T-helper 2 cell (primary cell): ENCODE data around the gene ACAN.

ENCODE experiments used
- DNase-seq, 5 experiments: peaks; one replicate each; pipeline versions ENCODE4 v3.0.0 to v3.0.0-alpha.2; 2012 to 2022

The ACAN gene

GRCh38 chr15:88902846-88903245, 99.6 kb downstream of the ACAN start:
- DNase-seq = no peak

DNA sequence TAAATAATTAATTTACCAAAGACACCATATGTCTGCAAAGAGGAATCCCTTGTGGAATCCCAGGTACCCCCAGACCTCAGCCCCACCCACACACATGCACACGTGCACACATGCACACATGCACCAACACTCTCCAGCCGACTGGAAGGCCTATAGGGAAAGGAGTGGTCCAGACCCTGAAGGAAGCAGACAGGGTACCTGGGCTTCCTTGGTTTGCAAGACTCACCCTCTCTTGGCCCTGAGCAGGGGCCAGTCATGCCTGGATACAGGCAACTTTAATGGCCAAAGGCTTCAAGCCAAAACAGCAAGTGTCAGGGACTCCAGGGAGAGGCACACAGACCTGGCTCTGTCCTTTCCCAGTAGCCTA, 101.0 kb downstream of the ACAN start:
- DNase-seq = no peak

DNA sequence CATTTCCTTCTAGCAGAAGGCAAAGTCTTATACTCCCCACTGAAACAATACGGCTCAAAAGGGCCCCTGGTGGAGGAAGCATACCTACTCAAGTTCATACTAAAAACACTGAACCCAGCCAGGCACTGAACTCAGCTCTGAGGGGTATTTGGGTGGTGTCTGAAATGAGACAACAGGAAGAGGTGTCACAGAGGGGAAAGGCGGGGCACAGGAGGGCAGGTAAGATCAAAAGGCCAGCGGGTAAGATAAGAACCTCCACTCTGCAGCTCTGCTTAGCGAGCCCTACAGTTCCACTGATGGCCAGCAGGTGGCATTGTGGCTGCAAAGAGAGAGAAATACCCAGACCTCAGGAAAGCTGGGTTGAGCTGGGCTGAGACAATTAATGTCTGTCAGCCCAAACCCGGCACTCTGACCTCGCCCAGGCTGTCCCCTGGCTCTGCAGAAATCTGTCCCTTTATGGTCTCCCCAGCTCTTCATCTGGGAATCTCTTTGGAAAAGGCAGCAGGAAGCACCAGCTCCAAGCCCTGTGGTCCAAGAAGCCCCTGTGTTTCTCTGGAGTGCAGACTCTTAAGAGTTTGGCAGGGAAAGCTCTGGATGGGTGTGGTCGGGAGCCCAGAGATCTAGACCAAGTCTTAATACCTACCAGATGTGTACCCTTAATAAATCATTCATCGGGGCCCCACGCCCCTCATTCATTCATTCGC, 101.5 kb downstream of the ACAN start:
- DNase-seq = peak; percentile 82 to 98 (median 89)

DNA sequence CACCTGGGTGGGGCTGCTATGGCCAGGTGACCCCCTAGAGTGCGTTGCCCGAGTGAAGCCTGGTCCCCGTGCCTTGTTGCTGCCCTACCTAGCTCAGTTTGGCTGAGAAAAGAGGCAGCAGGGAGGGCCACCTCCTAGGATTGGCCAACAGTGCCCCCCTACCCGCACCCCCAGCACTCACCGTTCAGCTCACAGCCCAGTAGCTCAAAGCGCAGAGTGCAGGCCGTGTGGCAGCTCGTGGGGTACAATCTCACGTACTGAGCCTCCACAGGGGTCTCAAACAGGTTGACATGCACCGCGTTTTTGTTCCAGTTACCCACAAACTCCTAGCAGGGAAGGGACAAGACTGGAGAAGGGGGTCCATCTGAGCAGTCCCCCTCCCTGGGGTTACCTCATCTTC, 102.3 kb downstream of the ACAN start:
- no peak for DNase-seq

- no peak for DNase-seq
These were observed 102.9 kb downstream of the ACAN start for GRCh38 chr15:88906130-88906529.

DNA sequence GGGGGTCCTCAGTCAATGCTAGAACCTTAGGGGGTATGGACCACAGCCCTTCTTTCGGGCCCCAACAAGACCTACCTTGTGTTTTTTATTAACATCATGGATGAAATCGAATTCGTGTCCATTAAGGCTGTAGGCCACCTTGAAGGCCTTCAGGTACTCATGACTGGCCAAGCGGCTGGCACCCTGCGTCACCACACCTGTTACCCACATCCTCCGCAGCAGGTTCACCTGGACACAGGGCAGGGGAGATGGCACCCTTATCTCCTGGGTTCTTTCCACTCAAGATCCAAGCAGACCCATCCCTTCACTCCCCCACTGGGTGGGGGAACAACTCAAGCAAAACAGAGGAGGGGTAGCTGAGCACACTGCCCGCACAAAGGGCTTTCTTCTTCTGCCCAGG, 103.3 kb downstream of the ACAN start:
- no peak for DNase-seq

DNA sequence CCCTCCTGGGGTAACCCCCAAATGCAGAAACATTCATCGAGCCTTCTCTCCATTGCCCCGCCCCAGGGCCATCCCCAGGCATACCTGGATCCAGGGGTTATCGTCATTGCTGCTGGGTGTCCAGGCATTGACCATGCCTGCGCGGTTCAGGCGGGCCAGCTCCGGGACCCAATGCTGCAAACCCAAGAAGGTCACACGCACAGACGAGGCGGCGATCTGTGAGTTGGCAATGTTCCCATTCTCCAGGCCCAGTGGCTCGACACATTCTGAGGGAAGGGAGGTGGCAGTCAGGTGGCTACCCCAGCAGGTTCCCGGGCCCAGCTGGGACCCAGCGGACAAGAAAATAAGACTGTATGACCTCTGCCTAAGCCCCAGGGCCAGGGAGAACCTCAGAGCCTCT, 103.9 kb downstream of the ACAN start:
- no peak for DNase-seq

DNA sequence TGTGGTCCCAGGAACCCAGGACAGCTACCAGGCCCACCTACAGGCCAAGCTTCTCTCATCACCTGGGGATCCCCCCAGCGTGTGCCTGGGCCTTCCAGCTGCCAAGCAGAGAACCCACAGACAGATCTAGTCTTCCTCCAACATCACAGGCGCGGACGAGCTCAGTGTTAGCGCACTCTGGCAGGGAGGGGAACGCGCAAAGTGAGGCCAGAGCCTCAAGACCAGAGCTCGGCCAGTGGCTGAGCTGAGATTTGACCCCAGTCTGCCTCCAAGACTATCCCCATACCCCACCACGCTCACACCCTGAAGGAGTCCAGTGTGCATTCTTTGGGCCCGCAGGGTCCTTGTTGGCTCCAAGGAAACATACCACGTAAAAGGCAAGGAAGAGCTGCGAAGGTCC, 104.9 kb downstream of the ACAN start:
- DNase-seq = no peak

GRCh38 chr15:88908697-88909621, 105.7 kb downstream of the ACAN start:
- no peak for DNase-seq

GRCh38 chr15:88909956-88910831, 107.0 kb downstream of the ACAN start:
- no peak for DNase-seq

DNA sequence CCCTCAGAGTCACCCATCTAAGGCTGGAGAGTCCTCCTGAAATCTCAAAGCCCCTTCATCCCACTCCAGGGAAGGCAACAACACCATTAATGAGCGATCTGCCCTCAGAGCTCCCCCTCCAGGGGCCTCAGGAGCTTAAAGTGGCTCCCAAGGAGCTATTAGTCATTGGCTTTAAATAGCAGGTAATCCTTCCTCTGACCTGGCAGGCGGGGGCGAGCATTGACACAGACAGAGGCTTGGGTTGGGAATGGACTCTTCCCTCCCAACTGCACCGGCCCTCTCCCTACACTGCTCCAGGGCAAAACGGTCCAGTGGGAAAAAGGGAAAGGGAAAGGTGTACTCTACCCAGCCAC, 108.5 kb downstream of the ACAN start:
- no peak for DNase-seq

DNA sequence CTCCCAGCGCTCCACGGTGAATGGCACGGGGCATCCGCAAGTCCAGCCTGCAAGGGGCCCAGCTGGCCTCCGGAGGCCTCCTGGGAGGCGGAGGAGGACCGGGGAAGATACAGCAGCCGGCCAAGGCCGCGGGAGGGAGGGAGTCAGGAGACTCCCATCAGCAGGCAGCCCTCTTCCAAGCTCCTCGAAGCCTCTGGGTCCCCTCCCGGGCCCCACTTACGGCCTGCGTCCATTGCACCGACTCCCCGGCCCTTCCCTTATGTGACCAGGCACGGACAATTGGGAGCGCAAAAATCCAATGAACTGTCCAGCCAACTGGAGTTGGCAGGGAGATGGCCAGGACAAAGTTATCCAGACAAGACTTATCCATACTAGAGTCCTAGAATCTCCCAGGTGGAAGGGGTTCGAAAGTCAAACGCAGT, 109.3 kb downstream of the ACAN start:
- DNase-seq = no peak

GRCh38 chr15:88913017-88913849, 110.0 kb downstream of the ACAN start, which contains the start of gene MFGE8:
Gene MFGE8 (minus strand): TSS chr15:88913379. CDS start chr15:88913319, 60 bp downstream.
- peak; percentile 52 to 81 (median 62) for DNase-seq

- DNase-seq = no peak
These were observed 110.6 kb downstream of the ACAN start for GRCh38 chr15:88913850-88914169.

DNA sequence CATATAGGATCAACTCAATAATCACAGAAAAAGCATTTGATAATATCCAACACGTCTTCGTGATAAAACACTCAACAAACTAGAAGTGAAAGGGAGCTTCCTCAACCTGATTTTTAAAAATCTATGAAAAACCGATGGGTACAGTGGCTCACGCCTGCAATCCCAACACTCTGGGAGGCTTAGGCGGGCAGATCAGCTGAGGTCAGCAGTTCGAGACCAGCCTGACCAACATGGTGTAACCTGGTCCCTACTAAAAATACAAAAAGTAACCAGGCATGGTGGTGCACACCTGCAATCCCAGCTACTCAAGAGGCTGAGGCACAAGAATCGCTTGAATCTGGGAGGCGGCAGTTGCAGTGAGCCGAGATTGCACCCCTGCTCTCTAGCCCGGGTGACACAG, 112.1 kb downstream of the ACAN start:
- no peak for DNase-seq

DNA sequence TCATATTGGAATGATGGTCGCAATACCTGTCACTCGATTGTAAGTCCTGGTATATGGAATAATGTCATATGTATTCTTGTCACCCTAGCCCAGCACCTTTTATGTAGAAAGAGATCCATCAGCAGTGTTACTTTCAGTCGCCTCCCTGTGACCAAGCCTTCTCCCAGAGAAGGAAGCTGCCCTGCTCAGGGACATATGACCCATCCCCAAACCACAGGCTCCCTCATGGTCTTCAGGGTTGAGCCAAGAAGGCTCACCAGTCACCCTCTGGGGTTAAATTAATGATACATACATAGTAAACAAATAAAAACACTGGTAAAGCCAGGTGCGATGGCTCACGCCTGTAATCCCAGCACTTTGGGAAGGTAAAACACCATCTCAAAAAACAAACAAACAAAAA, 114.5 kb downstream of the ACAN start:
- DNase-seq = no peak

GRCh38 chr15:88918738-88919137, 115.5 kb downstream of the ACAN start:
- peak in 2 of 5 experiments; percentile 29 to 91 for DNase-seq

DNA sequence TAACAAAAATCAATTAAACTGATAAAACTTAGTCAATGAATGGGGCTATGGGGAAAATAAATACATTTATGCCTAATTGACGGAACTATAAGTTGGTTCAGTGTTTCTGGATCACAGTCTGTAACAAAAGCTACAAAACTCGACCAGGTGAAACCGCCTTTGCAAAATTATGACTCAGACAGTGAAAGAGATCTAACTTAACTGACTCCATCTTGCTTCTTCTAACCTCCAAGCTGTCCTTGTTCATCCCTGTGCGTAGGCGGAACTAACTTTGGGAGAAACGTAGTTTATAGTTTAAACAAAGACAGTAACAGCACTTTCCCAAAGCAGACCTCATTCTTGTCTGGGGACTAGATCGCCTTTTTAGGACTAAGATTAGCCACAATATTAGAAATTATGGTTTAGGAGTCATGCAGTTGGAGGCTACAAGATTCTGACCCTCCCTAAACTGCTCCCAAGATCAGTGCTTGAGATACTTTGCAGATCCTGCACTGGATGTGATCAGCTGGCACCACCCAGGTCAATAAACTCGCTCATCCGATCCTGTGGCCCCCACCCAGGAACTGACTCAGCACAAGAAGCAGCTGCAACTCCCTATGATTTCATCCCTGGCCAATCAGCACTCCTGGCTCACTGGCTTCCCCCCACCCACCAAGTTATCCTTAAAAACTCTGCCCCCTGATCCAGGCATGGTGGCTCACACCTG, 117.1 kb downstream of the ACAN start:
- DNase-seq = peak in 1 of 5 experiments; percentile 59

- DNase-seq = peak in 1 of 5 experiments; percentile 89
These were observed 117.7 kb downstream of the ACAN start for GRCh38 chr15:88920892-88921435.
